K562 (cell line): ENCODE results near the gene ARID3A. TPM values are rescaled to one million over a fixed set of nuclear protein-coding genes. Genes with fewer than 3 reads are reported as not detected.

ENCODE experiments used
- ATAC-seq: fragments of 200-7000 bp; cut with Tn5 transposase; 3 replicates; pipeline ENCODE4 v1.9.1; 2020; ENCODE audit warnings: moderate library complexity
- BruUV-seq: library from RNA; stranded (reverse); fragments of 400-500 nt; replicated peaks from 2 replicates; lab custom pipeline; 2021; lab: Mats Ljungman, UMichigan
- CTCF ChIA-PET: fragments of 300-600 bp; formaldehyde crosslinking; extraction: SDS; loops from one replicate; lab custom pipeline; 2021; ENCODE audit warnings: low intra/inter-chr PET ratio; lab: Yijun Ruan, JAX
- POLR2A ChIA-PET: fragments of 300-600, 350-650 bp; sonication (Branson Sonifier 250); formaldehyde crosslinking; extraction: SDS; loops from one replicate; lab custom pipeline; 2021; ENCODE audit warnings: antibody characterized with exemption, inconsistent platforms; lab: Yijun Ruan, JAX
- DNase-seq, 4 experiments: peaks; one replicate each; pipeline versions ENCODE4 v3.0.0 to v3.0.0-alpha.2; 2011 to 2018; ENCODE audit warnings: low spot score in 3 of 4, mixed read lengths in 3 of 4; ENCODE audit errors: extremely low read depth in 1 of 4
- FAIRE-seq: peaks from 2 replicates; lab custom pipeline; 2011; peaks lifted over from hg19 to GRCh38; lab: Jason Lieb, UNC
- H2AFZ ChIP-seq: 2 replicates; pipeline ENCODE4 v1.6.0; 2011; ENCODE audit warnings: low read depth, low read length, control low read depth, inconsistent platforms
- H3K27ac ChIP-seq: fragments of 200-600 bp; 3 replicates; pipeline ENCODE4 v1.8.0; 2011; ENCODE audit warnings: low read depth, mild to moderate bottlenecking, control low read depth, inconsistent platforms, low read length, moderate library complexity, mixed read lengths; ENCODE audit errors: extremely low read depth
- H3K27me3 ChIP-seq, 2 experiments: fragments of 300-600 bp in 1 of 2; 2 replicates in 1 of 2; 3 replicates in 1 of 2; pipeline versions ENCODE4 v1.6.0 to v1.8.0; 2011; ENCODE audit warnings: inconsistent platforms in 2 of 2, low read length in 2 of 2, mild to moderate bottlenecking in 1 of 2, mixed read lengths in 1 of 2, moderate library complexity in 1 of 2; ENCODE audit not compliant: control insufficient read depth in 2 of 2, insufficient read depth in 2 of 2
- H3K36me3 ChIP-seq: fragments of 300-600 bp; 3 replicates; pipeline ENCODE4 v1.8.0; 2011; ENCODE audit warnings: mild to moderate bottlenecking, low read length, inconsistent platforms; ENCODE audit not compliant: control insufficient read depth, insufficient read depth
- H3K4me1 ChIP-seq, 2 experiments: fragments of 200-600 bp in 1 of 2; replicated peaks in 1 of 2; 2 replicates in 1 of 2; 3 replicates in 1 of 2; pipeline versions ENCODE4 v1.5.1 to v1.8.0; 2011; ENCODE audit warnings: inconsistent platforms in 2 of 2, low read length in 2 of 2, mild to moderate bottlenecking in 1 of 2, mixed read lengths in 1 of 2, moderate library complexity in 1 of 2; ENCODE audit not compliant: control insufficient read depth in 2 of 2, insufficient read depth in 2 of 2
- H3K4me2 ChIP-seq: 2 replicates; pipeline ENCODE4 v1.6.1; 2011; ENCODE audit warnings: low read length, control low read depth, inconsistent platforms, mixed read lengths; ENCODE audit not compliant: insufficient read depth
- H3K4me3 ChIP-seq: fragments of 200-600 bp; sonication (generic), shearing (Covaris generic); 2 replicates; pipeline ENCODE4 v1.5.1; 2016; ENCODE audit warnings: control low read depth, inconsistent platforms
- H3K79me2 ChIP-seq: fragments of 200-600 bp; 3 replicates; pipeline ENCODE4 v1.8.0; 2011; ENCODE audit warnings: low read length, inconsistent platforms; ENCODE audit not compliant: control insufficient read depth, insufficient read depth
- H3K9ac ChIP-seq, 2 experiments: 2 replicates each; pipeline versions ENCODE4 v1.6.0 to v1.6.1; 2011; ENCODE audit warnings: low read depth in 2 of 2, low read length in 2 of 2, control low read depth in 1 of 2, inconsistent platforms in 1 of 2, mild to moderate bottlenecking in 1 of 2, mixed read lengths in 1 of 2; ENCODE audit not compliant: insufficient read depth in 1 of 2
- H3K9me1 ChIP-seq: one replicate; pipeline ENCODE4 v1.6.0; 2011; ENCODE audit warnings: inconsistent platforms, mild to moderate bottlenecking, low read length, moderate library complexity; ENCODE audit not compliant: control insufficient read depth, insufficient read depth
- H3K9me3 ChIP-seq: replicated peaks from 2 replicates; pipeline ENCODE4 v1.5.1; 2011; ENCODE audit warnings: low read depth, low read length, inconsistent platforms; ENCODE audit not compliant: control insufficient read depth, insufficient read depth
- H4K20me1 ChIP-seq: replicated peaks from 2 replicates; pipeline ENCODE4 v1.6.1; 2011; ENCODE audit warnings: low read length, inconsistent platforms, mixed read lengths; ENCODE audit not compliant: control insufficient read depth, insufficient read depth
- EHMT2 ChIP-seq: fragments of 450-650 bp; IDR thresholded peaks from 2 replicates; pipeline ENCODE4 v1.6.1; 2018; ENCODE audit warnings: antibody characterized with exemption
- ELF1 ChIP-seq: fragments of 200-800 bp; sonication (Bioruptor generic); IDR thresholded peaks from 2 replicates; pipeline ENCODE4 v1.6.1; 2016; ENCODE audit warnings: missing genetic modification characterization, missing compliant biosample characterization
- ERF ChIP-seq: fragments of 450-650 bp; formaldehyde crosslinking; IDR thresholded peaks from 2 replicates; pipeline ENCODE4 v1.4.0; 2020; ENCODE audit warnings: mild to moderate bottlenecking, mixed read lengths
- MBD1 ChIP-seq: fragments of 250-450 bp; sonication (Bioruptor Pico); IDR thresholded peaks from 2 replicates; pipeline ENCODE4 v1.8.0; 2022; ENCODE audit warnings: inconsistent platforms
- MEIS2 ChIP-seq: fragments of 450-650 bp; IDR thresholded peaks from 2 replicates; pipeline ENCODE4 v1.6.1; 2014; ENCODE audit warnings: mild to moderate bottlenecking; ENCODE audit not compliant: partially characterized antibody
- MTA2 ChIP-seq: fragments of 450-650 bp; IDR thresholded peaks from 2 replicates; pipeline ENCODE4 v1.6.1; 2016; ENCODE audit warnings: low read depth
- POLR2G ChIP-seq: fragments of 200-400 bp; formaldehyde crosslinking; IDR thresholded peaks from 2 replicates; pipeline ENCODE4 v1.6.1; 2017; ENCODE audit warnings: low read depth, mild to moderate bottlenecking, antibody characterized with exemption, low read length, moderate library complexity
- PREB ChIP-seq: sonication (generic); formaldehyde crosslinking; IDR thresholded peaks from 2 replicates; pipeline ENCODE4 v1.8.1; 2023; ENCODE audit warnings: mild to moderate bottlenecking, missing genetic modification reagents
- RBFOX2 ChIP-seq: fragments of 200-400 bp; formaldehyde crosslinking; IDR thresholded peaks from 2 replicates; pipeline ENCODE4 v1.6.1; 2017; ENCODE audit warnings: low read depth, mild to moderate bottlenecking, low read length, moderate library complexity
- RBM15 ChIP-seq: fragments of 200-400 bp; formaldehyde crosslinking; IDR thresholded peaks from 2 replicates; pipeline ENCODE4 v1.6.1; 2018; ENCODE audit warnings: mild to moderate bottlenecking, low read length, moderate library complexity; ENCODE audit not compliant: insufficient read depth
- ZBTB17 ChIP-seq: fragments of 450-650 bp; formaldehyde crosslinking; IDR thresholded peaks from 2 replicates; pipeline ENCODE4 v1.4.0; 2020; ENCODE audit warnings: mild to moderate bottlenecking
- WGBS: fragments of 100-300 bp; shearing (Covaris generic); methylation state at CpG from one replicate; pipeline ENCODE4 v1.1.6; 2016; ENCODE audit warnings: low coverage, mixed read lengths; ENCODE audit not compliant: insufficient coverage; ENCODE audit errors: missing lambda C conversion rate; 5-methylcytosine and 5-hydroxymethylcytosine counted together
- in situ Hi-C: fragments of 300-500 bp; cut with MboI; formaldehyde crosslinking; loops from 4 replicates; pipeline ENCODE4 v1.15.0; 2018; ENCODE audit warnings: inconsistent platforms, mixed read lengths
- intact Hi-C: fragments of 100-400 bp; cut with micrococcal nuclease; formaldehyde crosslinking; loops from 2 replicates; pipeline ENCODE4 v1.14.2; 2022
- polyA plus RNA-seq, 8 experiments: library from polyadenylated mRNA; depleted of rRNA in 4 of 8; stranded (reverse) in 5 of 8; unstranded in 3 of 8; fragments of >200 nt; fragmentation: Nextera tagmentation in 2 of 8; fragmentation: Illumina TruSeq in 1 of 8; extraction: Ambion mirVana in 2 of 8; extraction: Trizol in 1 of 8; gene quantifications; 2 replicates each; pipeline versions ENCODE4 v1.2.1 to v1.2.3, GENCODE V29; 2011 to 2014; ENCODE audit warnings: inconsistent platforms in 1 of 8, missing spikeins in 1 of 8
- total RNA-seq, 7 experiments: library from RNA; depleted of rRNA in 6 of 7; stranded (reverse); fragments of >200 nt in 6 of 7; fragmentation: Illumina TruSeq in 2 of 7; extraction: Trizol in 2 of 7; gene quantifications; 2 replicates each; pipeline versions ENCODE4 v1.2.1 to v1.2.3, GENCODE V29; 2011 to 2021; ENCODE audit warnings: low replicate concordance in 1 of 7
- TF ChIP-seq, protein P1 (sequence below): fragments of 450-650 bp; IDR thresholded peaks from 2 replicates; pipeline ENCODE4 v1.6.1; 2016

Gene ARID3A
- total and polyA plus RNA-seq, 9 of the 15 experiments (the other 6 are each of a cell fraction or from before 2014, with no cell fraction given), result 1.4 to 118 (median 31.2) TPM

DNA sequence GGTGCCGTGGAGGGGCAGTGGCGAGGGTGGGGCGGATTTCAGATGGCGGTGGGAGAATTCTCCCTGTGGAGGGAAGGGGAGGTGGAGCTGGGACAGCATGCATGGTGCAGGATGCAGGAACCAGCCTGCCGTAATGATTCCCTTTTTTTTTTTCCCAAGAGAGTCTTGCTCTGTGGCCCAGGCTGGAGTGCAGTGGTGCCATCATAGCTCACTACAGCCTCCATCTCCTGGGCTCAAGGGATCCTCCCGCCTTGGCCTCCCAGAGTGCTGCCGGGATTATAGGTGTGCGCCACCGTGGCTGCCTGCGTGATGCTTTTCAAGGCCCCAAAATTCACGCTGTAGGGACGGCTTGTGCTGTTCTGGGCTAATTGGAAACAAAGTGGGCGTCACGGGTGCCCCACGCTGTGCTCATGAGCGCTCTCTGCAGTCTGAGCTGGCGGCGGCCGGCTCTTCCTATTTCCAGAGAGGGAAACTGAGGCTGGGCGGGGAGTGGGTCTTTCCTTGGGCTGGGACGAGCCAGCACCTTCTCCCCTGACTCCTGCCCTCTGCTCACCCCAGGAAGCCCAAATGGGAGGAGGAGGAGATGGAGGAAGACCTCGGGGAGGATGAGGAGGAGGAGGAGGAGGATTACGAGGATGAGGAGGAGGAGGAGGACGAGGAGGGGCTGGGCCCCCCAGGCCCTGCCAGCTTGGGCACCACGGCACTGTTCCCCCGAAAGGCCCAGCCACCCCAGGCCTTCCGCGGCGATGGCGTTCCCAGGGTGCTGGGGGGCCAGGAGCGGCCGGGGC, 6.2 kb downstream of the ARID3A start (continued):
- TF ChIP-seq MEIS2, result no peak
- TF ChIP-seq, protein P1, sequence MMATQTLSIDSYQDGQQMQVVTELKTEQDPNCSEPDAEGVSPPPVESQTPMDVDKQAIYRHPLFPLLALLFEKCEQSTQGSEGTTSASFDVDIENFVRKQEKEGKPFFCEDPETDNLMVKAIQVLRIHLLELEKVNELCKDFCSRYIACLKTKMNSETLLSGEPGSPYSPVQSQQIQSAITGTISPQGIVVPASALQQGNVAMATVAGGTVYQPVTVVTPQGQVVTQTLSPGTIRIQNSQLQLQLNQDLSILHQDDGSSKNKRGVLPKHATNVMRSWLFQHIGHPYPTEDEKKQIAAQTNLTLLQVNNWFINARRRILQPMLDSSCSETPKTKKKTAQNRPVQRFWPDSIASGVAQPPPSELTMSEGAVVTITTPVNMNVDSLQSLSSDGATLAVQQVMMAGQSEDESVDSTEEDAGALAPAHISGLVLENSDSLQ, result no peak

- Histone ChIP-seq H3K4me3 (no peak overlapping the region), H3K27me3 (no peaks in the 10 kb centered on the region), H3K79me2 (peaks cover 75% of the 10 kb centered on the region), H3K9me3 (no peaks in the 10 kb centered on the region), H3K9ac (peak overlapping the region in 1 of 2 experiments; percentile 17; a peak in 2 of 4 replicates), H3K27ac (no peak overlapping the region), H3K36me3 (peaks cover 85% of the 10 kb centered on the region; the same call in 2 of the 3 replicates), H2AFZ (no peak overlapping the region), H3K9me1 (no peaks in the 10 kb centered on the region), H3K4me2 (no peak overlapping the region), H3K4me1 (peaks cover 0 to 51% of the 10 kb centered on the region in 2 experiments; a peak in 3 of 5 replicates), H4K20me1 (peaks cover 3% of the 10 kb centered on the region; the same call in 1 of the 2 replicates)
- ATAC-seq, result no peak
- 86% methylated on average over 30 of the region's 54 CpGs for WGBS
- ChIA-PET CTCF (no interaction called here), POLR2A (interaction anchor here (0.8 to 1.6 kb wide), 3 partner anchors 9 to 16 kb away, joined by 4 to 5 read pairs (median 4); no protein-coding TSS in a partner anchor)
- DNase-seq, result no peak
- intact Hi-C loops (no loop called here), in situ Hi-C loops (no loop called here)
- no TSS peak for BruUV-seq
- no peak for FAIRE-seq
- TF ChIP-seq MBD1 (no peak), PREB (no peak), ZBTB17 (no peak), POLR2G (peak; percentile 60), MTA2 (no peak), RBFOX2 (peak; percentile 53), ERF (CRISPR knock-in tag) (no peak), ELF1 (tag) (no peak), EHMT2 (no peak), RBM15 (no peak)
Measured at GRCh38 chr19:932648-933552, 7.1 kb downstream of the ARID3A start.
